GM04503 (cell line): ENCODE results near the gene THEM5.

Experiments
- DNase-seq: peaks from one replicate; pipeline ENCODE4 v3.0.0-alpha.2; 2012; ENCODE audit warnings: low read depth

Gene THEM5

GRCh38 chr1:151819976-151820623 lies 33.4 kb downstream of the THEM5 start:
- DNase-seq, result no peak

GRCh38 chr1:151819227-151819835 lies 34.2 kb downstream of the THEM5 start:
- DNase-seq, result no peak

DNA sequence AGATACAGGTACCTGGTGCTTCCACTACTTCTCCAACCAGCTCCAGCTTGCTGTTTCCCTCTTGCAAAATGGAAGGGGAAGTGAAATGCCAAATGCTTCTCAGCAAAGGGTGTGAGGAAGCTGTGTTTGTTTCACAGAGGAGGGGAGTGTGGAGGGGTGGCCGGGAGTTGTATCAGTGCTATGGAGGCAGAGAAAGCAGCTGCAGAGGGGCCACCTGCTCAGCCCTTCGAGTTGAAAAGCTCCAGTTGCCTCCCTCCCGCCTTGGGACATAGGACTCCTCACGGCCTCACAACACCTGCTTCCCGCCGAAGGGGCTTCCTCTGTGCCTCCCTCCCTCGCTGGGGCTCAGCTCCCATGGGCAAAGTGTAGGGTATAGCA lies 36.2 kb downstream of the THEM5 start:
- no peak for DNase-seq

- no peak for DNase-seq
Measured at GRCh38 chr1:151816548-151817352, 36.8 kb downstream of the THEM5 start.

DNA sequence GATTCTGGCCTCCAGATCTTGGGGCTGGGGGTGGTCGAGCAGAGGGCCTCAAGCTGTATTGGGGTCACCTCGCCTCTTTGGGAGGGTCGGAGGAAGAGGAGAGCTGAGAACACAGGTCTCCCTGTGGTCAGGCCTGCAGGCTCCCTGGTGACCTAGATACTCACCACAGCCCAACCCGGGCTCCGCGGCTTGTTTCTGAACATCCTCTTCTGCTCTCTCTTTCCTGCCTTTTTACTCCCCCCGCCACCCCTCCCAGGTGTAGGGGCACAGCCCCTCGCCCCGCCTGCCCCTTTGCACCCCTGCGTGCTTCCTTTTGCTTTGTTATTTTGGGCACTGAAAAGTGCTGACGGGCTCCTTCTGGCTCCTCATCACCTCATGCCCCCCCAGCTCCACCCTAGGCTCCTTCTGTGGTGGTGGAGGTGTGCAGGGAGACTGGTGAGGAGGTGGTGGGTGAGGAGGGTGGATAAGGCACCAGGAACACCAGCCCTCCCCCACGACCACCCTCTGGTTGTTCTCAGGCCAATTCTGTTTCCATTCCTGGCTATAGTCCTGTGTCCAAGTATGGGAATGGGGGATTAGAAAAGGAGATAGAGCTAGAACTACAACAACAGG lies 37.7 kb downstream of the THEM5 start:
- DNase-seq, result no peak

DNA sequence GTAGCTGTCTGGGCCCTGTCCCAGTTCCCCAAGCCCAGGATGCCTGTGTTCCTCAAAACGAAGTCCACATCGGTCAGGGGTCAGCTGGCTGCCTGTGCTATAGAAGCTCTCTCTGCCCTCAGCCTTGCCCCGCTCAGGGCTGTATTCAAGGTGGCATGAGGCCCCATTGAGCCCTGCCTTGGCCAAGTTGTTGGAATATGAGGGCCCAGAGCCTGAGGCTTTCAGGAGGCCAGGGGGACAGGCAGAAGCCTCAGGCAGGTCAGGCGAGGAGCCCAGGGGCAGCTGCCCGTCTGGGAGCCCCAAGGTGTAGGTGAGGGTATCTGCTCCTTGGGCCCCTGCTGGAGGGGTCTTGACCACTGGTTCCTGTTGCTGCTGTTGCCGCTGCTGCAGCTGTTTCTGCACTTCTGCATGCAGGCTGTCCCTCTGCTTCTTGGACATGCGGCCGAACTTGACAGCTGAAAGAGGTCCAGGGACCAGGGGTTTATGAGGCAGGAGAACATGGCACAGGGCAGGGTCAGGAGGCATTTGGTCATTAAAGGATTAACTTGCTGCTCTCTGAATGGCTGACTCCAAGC lies 38.5 kb downstream of the THEM5 start:
- DNase-seq, result no peak

DNA sequence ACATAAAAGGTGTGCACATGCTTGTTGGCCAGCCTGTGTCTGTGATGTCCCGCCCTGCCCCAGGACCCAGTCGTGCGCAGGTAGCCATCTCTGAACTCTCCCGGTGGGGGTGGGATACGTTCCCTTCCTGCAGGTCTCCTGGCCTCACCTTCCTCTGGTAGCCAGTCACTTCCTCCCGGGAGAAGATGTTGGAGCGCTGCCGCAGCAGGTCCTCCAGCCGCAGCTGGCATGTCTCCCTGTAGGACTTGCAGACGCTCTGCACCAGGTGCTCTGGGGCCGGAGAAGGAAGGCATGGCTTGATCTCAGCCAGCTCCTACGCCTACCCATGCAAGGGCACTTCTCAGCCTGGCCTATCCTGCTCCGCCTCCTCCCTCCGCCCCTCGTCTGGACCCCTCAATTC lies 39.1 kb downstream of the THEM5 start:
- no peak for DNase-seq

GRCh38 chr1:151813271-151813977 lies 40.1 kb downstream of the THEM5 start:
- no peak for DNase-seq

GRCh38 chr1:151811181-151811580 lies 42.3 kb downstream of the THEM5 start:
- no peak for DNase-seq

DNA sequence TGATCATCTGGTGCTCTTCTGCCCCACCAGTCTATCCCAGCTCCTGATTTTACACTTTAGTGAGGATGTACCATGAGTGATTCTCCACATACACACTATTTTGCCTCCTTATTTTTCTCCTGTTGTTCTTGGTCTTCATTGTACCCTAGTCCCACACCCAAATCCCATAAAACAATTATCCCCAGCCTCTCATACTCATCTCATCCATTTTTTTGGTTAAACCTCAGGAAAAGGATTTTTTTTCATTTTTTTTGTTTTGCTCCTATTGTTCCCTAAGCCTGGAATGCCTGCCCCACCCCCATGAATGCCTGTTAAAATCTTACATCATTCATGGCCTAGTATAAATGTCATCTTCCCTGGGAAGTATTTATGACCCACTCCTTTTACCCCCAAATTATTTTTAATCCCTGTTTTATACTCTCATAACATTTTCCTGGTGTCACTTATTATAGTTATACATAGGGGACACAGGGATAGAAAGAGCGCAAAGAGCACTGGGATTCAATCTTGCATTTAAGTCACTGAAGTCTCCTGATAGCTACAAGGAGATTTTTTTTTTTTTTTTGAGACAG lies 43.4 kb downstream of the THEM5 start:
- no peak for DNase-seq

- no peak for DNase-seq
Measured at GRCh38 chr1:151809290-151809984, 44.1 kb downstream of the THEM5 start.

DNA sequence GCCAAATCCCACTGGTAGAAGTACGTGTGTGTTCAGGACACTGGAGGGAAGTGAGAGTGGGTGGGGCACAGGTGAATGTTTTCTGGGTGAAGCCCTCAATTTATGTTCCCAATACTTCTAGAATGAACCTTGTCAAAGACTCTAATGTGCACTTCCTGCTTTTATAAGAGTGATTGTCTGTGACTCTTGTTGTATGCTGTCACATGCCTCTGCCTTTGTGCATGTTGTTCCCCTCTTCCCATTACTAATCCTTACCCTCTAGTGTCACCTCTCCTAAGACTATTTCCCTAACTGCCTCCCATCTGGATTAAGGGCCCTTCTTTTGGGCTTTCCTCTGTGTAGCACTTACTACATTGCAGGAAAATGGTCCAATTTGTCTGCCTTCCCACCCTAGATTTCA lies 45.7 kb downstream of the THEM5 start:
- no peak for DNase-seq

- no peak for DNase-seq
Measured at GRCh38 chr1:151807131-151807530, 46.4 kb downstream of the THEM5 start.

DNA sequence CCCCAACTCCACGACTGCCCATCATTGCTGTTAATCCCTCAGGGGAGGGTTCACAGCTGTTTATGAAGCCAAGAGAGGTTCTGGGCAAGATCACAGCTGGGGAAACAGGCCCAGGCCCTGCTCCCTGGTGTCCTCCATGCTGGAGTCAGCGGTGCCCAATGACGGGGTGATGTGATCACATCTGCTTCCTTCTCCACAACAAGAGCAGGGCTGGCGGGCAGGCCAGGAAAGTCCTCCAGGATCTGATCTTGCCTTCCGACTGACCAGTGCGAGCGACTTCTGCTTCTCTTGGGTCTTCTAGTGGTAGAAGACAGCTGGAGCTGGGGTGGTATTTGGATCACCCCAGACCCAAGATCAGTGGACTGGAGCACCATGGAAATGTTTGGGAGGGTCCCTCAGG lies 47.3 kb downstream of the THEM5 start:
- DNase-seq, result no peak

DNA sequence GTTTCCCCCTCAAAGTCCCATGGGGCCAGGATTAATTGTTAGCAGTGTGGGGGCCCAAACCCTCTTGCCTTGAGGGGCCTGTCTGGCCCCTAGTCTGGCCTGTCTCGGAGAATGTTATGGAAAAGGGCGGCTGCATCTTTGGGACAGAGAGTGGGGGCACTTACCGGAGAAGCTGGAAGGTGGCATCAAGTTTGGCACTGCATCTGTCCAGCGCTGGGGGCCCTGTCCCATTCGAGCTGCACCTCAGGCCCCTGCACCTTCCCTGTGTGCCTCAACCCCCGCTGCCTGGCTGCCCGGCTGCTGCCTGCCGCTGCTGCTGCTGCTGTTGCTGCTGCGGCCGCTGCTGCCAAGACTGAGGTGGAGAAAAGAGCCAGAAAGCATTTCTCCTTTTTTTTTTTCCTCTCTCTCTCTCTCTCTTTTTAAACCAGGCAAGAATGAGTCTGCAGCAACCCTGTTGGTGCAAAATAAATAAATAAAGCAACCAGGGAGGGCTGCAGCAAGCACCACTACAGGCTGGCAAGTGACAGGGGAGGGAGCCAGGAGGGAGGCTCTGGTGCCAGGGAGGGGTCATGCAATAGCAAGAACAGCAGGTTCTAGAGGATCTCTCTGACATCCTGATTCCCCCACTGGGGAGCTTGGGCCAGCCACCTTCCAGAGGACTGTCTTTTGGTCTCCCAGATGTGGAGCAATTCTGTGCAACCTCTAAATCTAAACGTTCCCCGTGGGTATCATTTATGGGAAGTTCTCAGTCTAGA lies 48.3 kb downstream of the THEM5 start, which contains the start of gene LINGO4:
LINGO4 (minus strand) TSS at position 354 of the 755 bp plus-strand sequence. CDS start 2,715 bp downstream, outside the sequence.
- no peak for DNase-seq

GRCh38 chr1:151803915-151804314 lies 49.6 kb downstream of the THEM5 start:
- DNase-seq, result no peak

DNA sequence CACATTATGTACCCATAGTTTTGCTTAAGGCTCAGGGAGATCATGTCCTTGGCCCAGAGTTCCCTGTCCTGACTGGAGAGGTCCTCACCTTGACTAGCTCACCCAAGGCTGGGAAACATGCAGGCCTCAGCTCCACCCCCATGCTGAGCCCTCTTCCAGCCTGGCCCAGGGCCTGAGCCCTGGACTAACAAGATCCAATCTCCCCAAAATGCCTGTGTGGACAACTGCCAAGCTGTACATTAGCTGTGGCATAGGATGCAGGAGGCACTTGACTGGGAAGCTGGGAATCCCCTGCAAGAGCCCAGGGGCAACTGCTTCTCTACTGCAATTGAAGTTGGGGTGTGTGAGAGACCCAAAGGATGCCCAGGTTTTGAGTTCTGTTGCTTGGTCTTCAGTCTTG lies 50.3 kb downstream of the THEM5 start:
- no peak for DNase-seq

GRCh38 chr1:151802372-151802771 lies 51.1 kb downstream of the THEM5 start:
- no peak for DNase-seq

- no peak for DNase-seq
Measured at GRCh38 chr1:151801846-151802245, 51.7 kb downstream of the THEM5 start.

- DNase-seq, result no peak
Measured at GRCh38 chr1:151801310-151801820, 52.1 kb downstream of the THEM5 start.
